HEK293T (cell line): ENCODE data around the gene ALCAM.

Experiments used
- CTCF ChIA-PET: fragments of 350-600 bp; formaldehyde crosslinking; extraction: SDS; loops from one replicate; lab custom pipeline; 2021; ENCODE audit warnings: antibody characterized with exemption, inconsistent platforms; lab: Yijun Ruan, JAX
- POLR2A ChIA-PET: fragments of 350-600 bp; formaldehyde crosslinking; extraction: SDS; loops from one replicate; lab custom pipeline; 2020; ENCODE audit warnings: antibody characterized with exemption, inconsistent platforms; lab: Yijun Ruan, JAX
- DNase-seq: peaks from one replicate; pipeline ENCODE4 v3.0.0; 2012; ENCODE audit warnings: mixed read lengths; ENCODE audit errors: extremely low spot score
- ARNT ChIP-seq: fragments of 450-650 bp; IDR thresholded peaks from 2 replicates; pipeline ENCODE4 v1.6.1; 2017; ENCODE audit warnings: mild to moderate bottlenecking
- BHLHE40 ChIP-seq: fragments of 450-650 bp; IDR thresholded peaks from 2 replicates; pipeline ENCODE4 v1.6.1; 2016; ENCODE audit warnings: mild to moderate bottlenecking, moderate library complexity, borderline replicate concordance
- CTBP1 ChIP-seq: fragments of 450-650 bp; IDR thresholded peaks from 2 replicates; pipeline ENCODE4 v1.6.1; 2016; ENCODE audit warnings: borderline replicate concordance
- ELF4 ChIP-seq: fragments of 450-650 bp; IDR thresholded peaks from 2 replicates; pipeline ENCODE4 v1.6.1; 2017; ENCODE audit warnings: antibody characterized with exemption
- FOXA1 ChIP-seq: fragments of 450-650 bp; IDR thresholded peaks from 2 replicates; pipeline ENCODE4 v1.6.1; 2016; ENCODE audit warnings: mild to moderate bottlenecking
- FOXK2 ChIP-seq: fragments of 450-650 bp; IDR thresholded peaks from 2 replicates; pipeline ENCODE4 v1.6.1; 2016; ENCODE audit warnings: mild to moderate bottlenecking
- FOXM1 ChIP-seq: fragments of 450-650 bp; IDR thresholded peaks from 2 replicates; pipeline ENCODE4 v1.6.1; 2017; ENCODE audit warnings: mild to moderate bottlenecking, borderline replicate concordance
- HDGF ChIP-seq: fragments of 450-650 bp; IDR thresholded peaks from 2 replicates; pipeline ENCODE4 v1.6.1; 2017; ENCODE audit warnings: antibody characterized with exemption, borderline replicate concordance
- L3MBTL2 ChIP-seq: fragments of 450-650 bp; conservative IDR thresholded peaks from 2 replicates; pipeline ENCODE4 v1.6.1; 2016; ENCODE audit warnings: mild to moderate bottlenecking
- LEF1 ChIP-seq: fragments of 450-650 bp; IDR thresholded peaks from 2 replicates; pipeline ENCODE4 v1.6.1; 2017; ENCODE audit warnings: mild to moderate bottlenecking, borderline replicate concordance
- NFRKB ChIP-seq: fragments of 450-650 bp; IDR thresholded peaks from 2 replicates; pipeline ENCODE4 v1.6.1; 2016; ENCODE audit warnings: mild to moderate bottlenecking, moderate library complexity
- PKNOX1 ChIP-seq: fragments of 450-650 bp; IDR thresholded peaks from 2 replicates; pipeline ENCODE4 v1.6.1; 2016
- SP1 ChIP-seq: fragments of 450-650 bp; IDR thresholded peaks from 2 replicates; pipeline ENCODE4 v1.6.1; 2017
- SUZ12 ChIP-seq: fragments of 450-650 bp; IDR thresholded peaks from 2 replicates; pipeline ENCODE4 v1.6.1; 2016; ENCODE audit warnings: mild to moderate bottlenecking
- TARDBP ChIP-seq: fragments of 450-650 bp; IDR thresholded peaks from 2 replicates; pipeline ENCODE4 v1.6.1; 2016
- ZNF384 ChIP-seq: fragments of 450-650 bp; IDR thresholded peaks from 2 replicates; pipeline ENCODE4 v1.6.1; 2016

The ALCAM gene

DNA sequence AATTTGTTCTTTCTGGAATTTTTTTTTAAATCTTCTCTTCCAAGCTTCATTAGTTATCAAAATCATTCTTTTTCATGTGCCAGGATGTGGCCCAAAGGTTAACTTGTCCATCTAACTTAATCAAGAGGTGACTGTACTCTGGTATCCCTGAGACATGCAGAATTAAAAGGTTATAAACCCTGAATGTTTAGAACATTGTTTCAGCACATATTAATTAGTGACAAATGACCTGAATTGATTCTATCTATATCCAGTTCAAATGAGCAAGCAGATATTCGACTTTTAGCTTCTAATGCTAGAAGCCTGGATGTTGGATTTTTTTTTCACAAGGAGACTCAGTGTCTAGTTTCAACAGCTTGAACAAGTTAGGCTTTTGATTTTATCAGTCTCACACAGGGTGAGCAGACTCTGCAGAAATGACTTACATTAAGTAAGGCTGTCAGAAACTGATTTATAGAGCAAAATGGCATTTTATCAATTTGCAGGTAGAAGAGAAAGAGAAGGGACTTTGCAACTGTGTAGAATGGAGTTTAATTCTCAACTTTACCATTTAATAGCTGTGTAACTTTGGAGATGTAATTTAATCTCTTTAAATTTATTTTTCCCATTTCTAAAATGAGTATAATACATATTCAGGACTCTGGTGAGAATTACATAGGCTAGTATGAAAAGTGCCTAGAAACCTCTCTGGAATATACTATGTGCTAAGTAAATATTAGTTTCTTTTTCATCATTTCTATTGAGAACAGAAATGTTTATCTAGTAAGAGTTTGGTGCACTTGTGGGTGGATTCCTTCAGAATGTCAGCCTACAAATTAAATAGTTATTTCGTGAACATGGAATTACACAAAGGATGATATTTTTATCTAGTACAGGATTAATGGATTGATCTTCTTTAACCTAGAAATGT, 100.0 kb downstream of the ALCAM start:
- DNase-seq = no peak
- ChIA-PET CTCF (no interaction called here), POLR2A (interaction anchor here (1.1 kb wide), 1 partner anchor 8 kb away, joined by 3 read pairs; no protein-coding TSS in a partner anchor)
- TF ChIP-seq TARDBP (no peak), CTBP1 (no peak), ZNF384 (no peak), PKNOX1 (peak; percentile 72)

DNA sequence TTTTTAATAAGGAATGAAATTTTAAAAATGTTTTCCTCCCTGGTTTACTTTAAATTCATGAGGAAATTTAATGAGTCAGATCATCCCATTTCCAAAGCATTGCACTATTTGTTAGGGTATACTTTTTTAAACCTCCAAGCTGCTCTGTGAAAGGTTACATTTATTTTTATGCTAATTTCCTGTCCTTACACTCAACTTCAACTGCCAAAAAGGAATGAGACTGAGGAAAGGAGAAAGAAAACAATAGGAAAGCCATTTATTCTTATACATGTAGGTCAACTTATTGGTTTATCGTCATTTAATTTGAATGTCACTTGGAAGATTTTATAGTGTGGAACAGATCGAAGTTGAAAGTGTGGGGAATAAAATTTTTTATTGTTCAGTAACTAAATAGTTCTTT, 104.1 kb downstream of the ALCAM start:
- POLR2A ChIA-PET = no interaction called here
- no peak for TF ChIP-seq LEF1
- no peak for DNase-seq
- CTCF ChIA-PET = no interaction called here

- POLR2A ChIA-PET = no interaction called here
- TF ChIP-seq SUZ12 = no peak
- TF ChIP-seq TARDBP = no peak
- no peak for TF ChIP-seq ZNF384
- TF ChIP-seq BHLHE40 = no peak
- TF ChIP-seq FOXM1 = no peak
- TF ChIP-seq NFRKB = no peak
- TF ChIP-seq ELF4 = no peak
- no peak for TF ChIP-seq LEF1
- TF ChIP-seq PKNOX1 = no peak
- no peak for TF ChIP-seq HDGF
- no peak for TF ChIP-seq SP1
- TF ChIP-seq L3MBTL2 = no peak
- TF ChIP-seq CTBP1 = no peak
- no peak for TF ChIP-seq FOXK2
- TF ChIP-seq FOXA1 = no peak
- TF ChIP-seq ARNT = no peak
- CTCF ChIA-PET = no interaction called here
- no peak for DNase-seq
Observed at GRCh38 chr3:105473521-105474223, 107.0 kb downstream of the ALCAM start.

GRCh38 chr3:105480768-105481167, 114.1 kb downstream of the ALCAM start:
- no peak for DNase-seq
- ChIA-PET POLR2A (no interaction called here), CTCF (no interaction called here)
- TF ChIP-seq LEF1 (no peak), ELF4 (no peak), HDGF (no peak), SP1 (no peak), L3MBTL2 (no peak), PKNOX1 (no peak), ZNF384 (no peak), FOXA1 (no peak), NFRKB (no peak), TARDBP (no peak), FOXK2 (no peak), FOXM1 (no peak), SUZ12 (no peak), ARNT (no peak), CTBP1 (no peak), BHLHE40 (no peak)

DNA sequence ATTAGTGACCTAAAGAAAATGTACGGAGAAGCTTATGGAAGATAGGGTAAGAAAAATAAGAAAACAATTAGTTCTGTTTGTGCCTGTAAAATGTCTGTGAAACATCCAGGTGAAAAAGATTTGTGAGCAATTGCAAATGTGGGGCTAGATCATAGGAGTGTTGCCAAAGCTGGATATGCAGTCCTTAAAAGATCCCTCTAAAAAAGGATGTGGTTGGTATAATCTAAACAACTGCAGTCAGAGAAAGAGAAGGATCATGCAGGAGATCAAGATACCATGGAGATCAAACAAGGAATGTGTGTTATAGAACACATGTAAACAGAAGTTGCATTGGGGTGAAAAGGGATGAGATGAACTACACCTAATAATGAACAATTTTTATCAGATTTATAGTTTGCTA, 116.8 kb downstream of the ALCAM start:
- CTCF ChIA-PET = no interaction called here
- POLR2A ChIA-PET = no interaction called here
- DNase-seq = no peak
- TF ChIP-seq SUZ12 = no peak
- no peak for TF ChIP-seq NFRKB
- TF ChIP-seq L3MBTL2 = no peak
- no peak for TF ChIP-seq FOXA1
- no peak for TF ChIP-seq ARNT
- no peak for TF ChIP-seq HDGF
- TF ChIP-seq FOXK2 = no peak
- no peak for TF ChIP-seq FOXM1
- TF ChIP-seq BHLHE40 = no peak
- no peak for TF ChIP-seq TARDBP
- TF ChIP-seq ELF4 = no peak
- TF ChIP-seq CTBP1 = no peak
- no peak for TF ChIP-seq SP1
- no peak for TF ChIP-seq PKNOX1
- no peak for TF ChIP-seq ZNF384
- TF ChIP-seq LEF1 = no peak
